K562 (cell line): Measurements from ENCODE around the gene H3-3A. TPM values are rescaled to one million over a fixed set of nuclear protein-coding genes. Genes with fewer than 3 reads are reported as not detected.

ENCODE experiments used
- CBX5 ChIP-seq: IDR thresholded peaks from 2 replicates; pipeline ENCODE4 v1.6.1; 2014; ENCODE audit warnings: low read depth, borderline replicate concordance
- CCNT2 ChIP-seq: IDR thresholded peaks from 2 replicates; pipeline ENCODE4 v1.6.1; 2011; ENCODE audit warnings: borderline replicate concordance, low read depth, mild to moderate bottlenecking, moderate library complexity, mixed read lengths, low read length; ENCODE audit not compliant: insufficient read length; ENCODE audit errors: extremely low read depth
- CHD7 ChIP-seq: fragments of 200-600 bp; sonication (generic); IDR thresholded peaks from one replicate; pipeline ENCODE4 v1.6.1; 2012; ENCODE audit warnings: mild to moderate bottlenecking, low read depth, low read length, inconsistent platforms
- ELF1 ChIP-seq: fragments of 200-800 bp; sonication (Bioruptor generic); IDR thresholded peaks from 2 replicates; pipeline ENCODE4 v1.6.1; 2016; ENCODE audit warnings: missing genetic modification characterization, missing compliant biosample characterization
- EP300 ChIP-seq: IDR thresholded peaks from 2 replicates; pipeline ENCODE4 v1.6.1; 2012; ENCODE audit warnings: low read length, improper control_type of control experiment
- RFX7 ChIP-seq: fragments of 250-450 bp; sonication (Bioruptor Pico); IDR thresholded peaks from 2 replicates; pipeline ENCODE4 v1.5.1; 2021; ENCODE audit warnings: mild to moderate bottlenecking
- SMARCA5 ChIP-seq: fragments of 450-650 bp; IDR thresholded peaks from 2 replicates; pipeline ENCODE4 v1.6.1; 2016
- ZNF75A ChIP-seq: fragments of 450-650 bp; formaldehyde crosslinking; IDR thresholded peaks from 2 replicates; pipeline ENCODE4 v1.4.0; 2020; ENCODE audit warnings: mild to moderate bottlenecking
- polyA plus RNA-seq, 8 experiments: library from polyadenylated mRNA; depleted of rRNA in 4 of 8; stranded (reverse) in 5 of 8; unstranded in 3 of 8; fragments of >200 nt; fragmentation: Nextera tagmentation in 2 of 8; fragmentation: Illumina TruSeq in 1 of 8; extraction: Ambion mirVana in 2 of 8; extraction: Trizol in 1 of 8; gene quantifications; 2 replicates each; pipeline versions ENCODE4 v1.2.1 to v1.2.3, GENCODE V29; 2011 to 2014; ENCODE audit warnings: inconsistent platforms in 1 of 8, missing spikeins in 1 of 8
- total RNA-seq, 7 experiments: library from RNA; depleted of rRNA in 6 of 7; stranded (reverse); fragments of >200 nt in 6 of 7; fragmentation: Illumina TruSeq in 2 of 7; extraction: Trizol in 2 of 7; gene quantifications; 2 replicates each; pipeline versions ENCODE4 v1.2.1 to v1.2.3, GENCODE V29; 2011 to 2021; ENCODE audit warnings: low replicate concordance in 1 of 7
- TF ChIP-seq, protein P1 (sequence below): sonication (generic); formaldehyde crosslinking; IDR thresholded peaks from 2 replicates; pipeline ENCODE4 v1.8.0; 2022; ENCODE audit warnings: mild to moderate bottlenecking, missing genetic modification reagents
- TF ChIP-seq, protein P2 (sequence below): fragments of 250-450 bp; sonication (Bioruptor Pico); IDR thresholded peaks from 2 replicates; pipeline ENCODE4 v1.8.0; 2022; ENCODE audit warnings: inconsistent platforms, mild to moderate bottlenecking, moderate library complexity, borderline replicate concordance

The H3-3A gene
- total and polyA plus RNA-seq, 9 of the 15 experiments (the other 6 are each of a cell fraction or from before 2014, with no cell fraction given): 426 to 1,083 (median 591) TPM

- TF ChIP-seq CHD7 (no peak), ZNF75A (no peak), CCNT2 (peak; percentile 48), RFX7 (CRISPR knock-in tag) (no peak), EP300 (no peak), SMARCA5 (0 out of 2 replicates have a peak, but pooled peaks have one; percentile 8), ELF1 (tag) (peak; percentile 75; the same call in 1 of the 2 replicates), CBX5 (no peak)
- TF ChIP-seq, protein P1, sequence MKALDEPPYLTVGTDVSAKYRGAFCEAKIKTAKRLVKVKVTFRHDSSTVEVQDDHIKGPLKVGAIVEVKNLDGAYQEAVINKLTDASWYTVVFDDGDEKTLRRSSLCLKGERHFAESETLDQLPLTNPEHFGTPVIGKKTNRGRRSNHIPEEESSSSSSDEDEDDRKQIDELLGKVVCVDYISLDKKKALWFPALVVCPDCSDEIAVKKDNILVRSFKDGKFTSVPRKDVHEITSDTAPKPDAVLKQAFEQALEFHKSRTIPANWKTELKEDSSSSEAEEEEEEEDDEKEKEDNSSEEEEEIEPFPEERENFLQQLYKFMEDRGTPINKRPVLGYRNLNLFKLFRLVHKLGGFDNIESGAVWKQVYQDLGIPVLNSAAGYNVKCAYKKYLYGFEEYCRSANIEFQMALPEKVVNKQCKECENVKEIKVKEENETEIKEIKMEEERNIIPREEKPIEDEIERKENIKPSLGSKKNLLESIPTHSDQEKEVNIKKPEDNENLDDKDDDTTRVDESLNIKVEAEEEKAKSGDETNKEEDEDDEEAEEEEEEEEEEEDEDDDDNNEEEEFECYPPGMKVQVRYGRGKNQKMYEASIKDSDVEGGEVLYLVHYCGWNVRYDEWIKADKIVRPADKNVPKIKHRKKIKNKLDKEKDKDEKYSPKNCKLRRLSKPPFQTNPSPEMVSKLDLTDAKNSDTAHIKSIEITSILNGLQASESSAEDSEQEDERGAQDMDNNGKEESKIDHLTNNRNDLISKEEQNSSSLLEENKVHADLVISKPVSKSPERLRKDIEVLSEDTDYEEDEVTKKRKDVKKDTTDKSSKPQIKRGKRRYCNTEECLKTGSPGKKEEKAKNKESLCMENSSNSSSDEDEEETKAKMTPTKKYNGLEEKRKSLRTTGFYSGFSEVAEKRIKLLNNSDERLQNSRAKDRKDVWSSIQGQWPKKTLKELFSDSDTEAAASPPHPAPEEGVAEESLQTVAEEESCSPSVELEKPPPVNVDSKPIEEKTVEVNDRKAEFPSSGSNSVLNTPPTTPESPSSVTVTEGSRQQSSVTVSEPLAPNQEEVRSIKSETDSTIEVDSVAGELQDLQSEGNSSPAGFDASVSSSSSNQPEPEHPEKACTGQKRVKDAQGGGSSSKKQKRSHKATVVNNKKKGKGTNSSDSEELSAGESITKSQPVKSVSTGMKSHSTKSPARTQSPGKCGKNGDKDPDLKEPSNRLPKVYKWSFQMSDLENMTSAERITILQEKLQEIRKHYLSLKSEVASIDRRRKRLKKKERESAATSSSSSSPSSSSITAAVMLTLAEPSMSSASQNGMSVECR: no peak
- TF ChIP-seq, protein P2, sequence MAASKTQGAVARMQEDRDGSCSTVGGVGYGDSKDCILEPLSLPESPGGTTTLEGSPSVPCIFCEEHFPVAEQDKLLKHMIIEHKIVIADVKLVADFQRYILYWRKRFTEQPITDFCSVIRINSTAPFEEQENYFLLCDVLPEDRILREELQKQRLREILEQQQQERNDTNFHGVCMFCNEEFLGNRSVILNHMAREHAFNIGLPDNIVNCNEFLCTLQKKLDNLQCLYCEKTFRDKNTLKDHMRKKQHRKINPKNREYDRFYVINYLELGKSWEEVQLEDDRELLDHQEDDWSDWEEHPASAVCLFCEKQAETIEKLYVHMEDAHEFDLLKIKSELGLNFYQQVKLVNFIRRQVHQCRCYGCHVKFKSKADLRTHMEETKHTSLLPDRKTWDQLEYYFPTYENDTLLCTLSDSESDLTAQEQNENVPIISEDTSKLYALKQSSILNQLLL (CRISPR knock-in tag): no peak
These were observed 1.7 kb downstream of the H3-3A start (continued) for GRCh38 chr1:226063977-226064815.
